Measurements from ENCODE around the gene KAT2B. TPM values are rescaled to one million over a fixed set of nuclear protein-coding genes. Genes with fewer than 3 reads are reported as not detected.
A peak's percentile ranks its signal among the peaks of the same experiment; 100 is the strongest.

KAT2B gene
- total RNA-seq (10 to 100 TPM; 45.9 to 82.8 (median 70.2) TPM), polyA plus RNA-seq (10 to 100 TPM; 19.4 to 26.2 TPM)
- long read RNA-seq, donor 1, full-length matches to known transcripts: 10 of 35 reads
- long read RNA-seq, donor 1, partial matches to known transcripts: 17 of 35 reads
- long read RNA-seq, donor 1, other reads (novel, unspliced or antisense): 8 of 35 reads
- long read RNA-seq, donor 2, full-length matches to known transcripts: 2 of 31 reads
- long read RNA-seq, donor 2, partial matches to known transcripts: 22 of 31 reads
- long read RNA-seq, donor 2, other reads (novel, unspliced or antisense): 7 of 31 reads
- long read RNA-seq, donor 3, full-length matches to known transcripts: 16 of 36 reads
- long read RNA-seq, donor 3, partial matches to known transcripts: 12 of 36 reads
- long read RNA-seq, donor 3, other reads (novel, unspliced or antisense): 8 of 36 reads

DNA sequence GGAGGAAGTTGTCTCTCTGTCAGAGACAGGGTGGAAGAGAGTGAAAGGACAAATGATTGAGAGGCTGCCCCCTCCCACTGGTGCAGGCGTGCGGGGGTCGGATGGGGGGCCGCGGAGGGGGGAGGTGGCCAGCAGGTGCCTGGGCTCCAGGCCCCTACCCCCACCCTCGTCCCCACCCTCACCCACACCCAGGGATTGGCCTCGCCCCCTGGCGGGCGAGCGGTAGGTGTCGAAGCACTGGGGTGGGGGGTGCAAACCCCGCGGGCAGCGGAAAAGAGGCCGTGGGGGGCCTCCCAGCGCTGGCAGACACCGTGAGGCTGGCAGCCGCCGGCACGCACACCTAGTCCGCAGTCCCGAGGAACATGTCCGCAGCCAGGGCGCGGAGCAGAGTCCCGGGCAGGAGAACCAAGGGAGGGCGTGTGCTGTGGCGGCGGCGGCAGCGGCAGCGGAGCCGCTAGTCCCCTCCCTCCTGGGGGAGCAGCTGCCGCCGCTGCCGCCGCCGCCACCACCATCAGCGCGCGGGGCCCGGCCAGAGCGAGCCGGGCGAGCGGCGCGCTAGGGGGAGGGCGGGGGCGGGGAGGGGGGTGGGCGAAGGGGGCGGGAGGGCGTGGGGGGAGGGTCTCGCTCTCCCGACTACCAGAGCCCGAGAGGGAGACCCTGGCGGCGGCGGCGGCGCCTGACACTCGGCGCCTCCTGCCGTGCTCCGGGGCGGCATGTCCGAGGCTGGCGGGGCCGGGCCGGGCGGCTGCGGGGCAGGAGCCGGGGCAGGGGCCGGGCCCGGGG is at the start of gene KAT2B:
Gene KAT2B, plus strand, starts transcription at position 682 of the 783 bp plus-strand sequence. Its CDS starts 32 bp downstream, at position 714.
- ATAC-seq (peak; percentile 68 to 84 (median 78)), DNase-seq (peak; percentile 84 to 92 (median 85))
- intact Hi-C loops (cut with DNase I): loop anchor here in 9 of 10 donors (2.0 to 10.0 kb wide), 12 partner anchors 37 to 233 kb away; partner anchors contain the start of genes RAB5A (in 8 of the 9) and SGO1 (in 8 of the 9)
- 0% methylated on average over 19 to 72 of the region's 75 CpGs for WGBS, 4 donors
- Histone ChIP-seq H3K4me3 (peak within 1 kb of the TSS; percentile 59 to 95 (median 85)), H3K9me3 (no peaks in the 10 kb centered on the region), H3K4me1 (peaks cover 4 to 51% (median 40%) of the 10 kb centered on the region in 12 donors), H3K36me3 (no peaks in the 10 kb centered on the region), H3K27me3 (no peaks in the 10 kb centered on the region), H3K27ac (peak within 1 kb of the TSS; percentile 93 to 99 (median 98))
- peak in 1 of 2 donors; percentile 48 for TF ChIP-seq POLR2A (IDR thresholded peaks at IDR 0.05)
- TF ChIP-seq, protein P1, sequence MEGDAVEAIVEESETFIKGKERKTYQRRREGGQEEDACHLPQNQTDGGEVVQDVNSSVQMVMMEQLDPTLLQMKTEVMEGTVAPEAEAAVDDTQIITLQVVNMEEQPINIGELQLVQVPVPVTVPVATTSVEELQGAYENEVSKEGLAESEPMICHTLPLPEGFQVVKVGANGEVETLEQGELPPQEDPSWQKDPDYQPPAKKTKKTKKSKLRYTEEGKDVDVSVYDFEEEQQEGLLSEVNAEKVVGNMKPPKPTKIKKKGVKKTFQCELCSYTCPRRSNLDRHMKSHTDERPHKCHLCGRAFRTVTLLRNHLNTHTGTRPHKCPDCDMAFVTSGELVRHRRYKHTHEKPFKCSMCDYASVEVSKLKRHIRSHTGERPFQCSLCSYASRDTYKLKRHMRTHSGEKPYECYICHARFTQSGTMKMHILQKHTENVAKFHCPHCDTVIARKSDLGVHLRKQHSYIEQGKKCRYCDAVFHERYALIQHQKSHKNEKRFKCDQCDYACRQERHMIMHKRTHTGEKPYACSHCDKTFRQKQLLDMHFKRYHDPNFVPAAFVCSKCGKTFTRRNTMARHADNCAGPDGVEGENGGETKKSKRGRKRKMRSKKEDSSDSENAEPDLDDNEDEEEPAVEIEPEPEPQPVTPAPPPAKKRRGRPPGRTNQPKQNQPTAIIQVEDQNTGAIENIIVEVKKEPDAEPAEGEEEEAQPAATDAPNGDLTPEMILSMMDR (IDR thresholded peaks at IDR 0.05): peak; percentile 57 to 89 (median 71)

DNA sequence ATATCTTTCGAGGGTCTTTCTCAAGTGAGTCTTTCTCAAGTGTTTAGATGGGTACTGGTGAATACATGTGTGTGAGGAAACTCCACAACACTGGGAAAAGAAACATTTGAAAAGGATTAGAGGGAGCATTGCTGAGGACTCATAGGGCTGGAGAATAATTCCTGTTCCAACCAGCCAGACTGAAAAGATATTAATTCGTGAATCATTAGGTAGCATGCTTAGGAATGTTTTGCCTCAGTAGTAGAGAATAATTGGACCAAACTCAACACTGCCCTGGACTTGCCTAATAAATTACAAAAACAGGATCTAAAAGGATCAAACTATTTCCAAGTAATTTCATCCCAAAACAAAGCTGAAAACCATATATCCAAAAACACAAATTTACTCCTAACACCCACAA is 45.5 kb upstream of the KAT2B start:
- ATAC-seq (no peak), DNase-seq (no peak)
- H3K9me3 ChIP-seq: no peaks in the 10 kb centered on the region
- H3K27ac ChIP-seq: no peak overlapping the region
- TF ChIP-seq, protein P1 (IDR thresholded peaks at IDR 0.05): no peak
- TF ChIP-seq POLR2A (IDR thresholded peaks at IDR 0.05): no peak
- WGBS, 4 donors: 69 to 82% (median 76%) methylated on average over 2 of the region's 2 CpGs
- H3K4me3 ChIP-seq: no peak overlapping the region
- H3K36me3 ChIP-seq: no peaks in the 10 kb centered on the region
- H3K4me1 ChIP-seq: no peaks in the 10 kb centered on the region
- intact Hi-C loops (cut with DNase I): no loop called here
- no peaks in the 10 kb centered on the region for H3K27me3 ChIP-seq

- 82 to 95% (median 91%) methylated on average over 4 of the region's 4 CpGs for WGBS, 4 donors
- DNase-seq (no peak), ATAC-seq (no peak)
- TF ChIP-seq, protein P1 (IDR thresholded peaks at IDR 0.05): no peak
- TF ChIP-seq POLR2A (IDR thresholded peaks at IDR 0.05): no peak
- Histone ChIP-seq H3K36me3 (no peaks in the 10 kb centered on the region), H3K9me3 (no peaks in the 10 kb centered on the region), H3K4me3 (no peak overlapping the region), H3K27me3 (no peaks in the 10 kb centered on the region), H3K27ac (no peak overlapping the region), H3K4me1 (no peaks in the 10 kb centered on the region)
- intact Hi-C loops (cut with DNase I): no loop called here
These were observed 42.7 kb upstream of the KAT2B start for GRCh38 chr3:19997502-19997901.

DNA sequence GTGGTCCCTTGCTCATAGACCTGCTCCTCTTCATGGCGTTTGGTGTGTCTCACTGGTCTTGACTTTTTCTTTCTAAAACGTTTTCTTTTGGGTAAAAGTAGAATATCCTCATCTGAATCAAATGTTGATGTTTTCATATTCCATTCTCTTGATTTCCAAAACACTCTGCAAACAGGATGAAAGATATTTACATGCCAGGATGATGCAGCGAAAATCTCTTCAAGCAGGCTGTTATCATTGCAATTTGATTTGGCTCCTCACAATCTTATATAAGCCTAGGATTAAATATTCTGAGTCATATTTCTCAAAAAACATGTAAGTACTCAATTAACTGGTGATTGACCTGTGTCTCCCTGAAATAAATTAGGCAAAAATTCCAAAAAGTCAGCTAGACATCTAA is 38.3 kb upstream of the KAT2B start:
- WGBS, 4 donors: 60 to 74% (median 70%) methylated on average over 3 of the region's 3 CpGs

More for the DNA sequence above, 38.3 kb upstream of the KAT2B start:
- TF ChIP-seq, protein P1 (IDR thresholded peaks at IDR 0.05): no peak
- TF ChIP-seq POLR2A (IDR thresholded peaks at IDR 0.05): no peak
- Histone ChIP-seq H3K27me3 (no peaks in the 10 kb centered on the region), H3K9me3 (no peaks in the 10 kb centered on the region), H3K4me3 (no peak overlapping the region), H3K27ac (no peak overlapping the region), H3K36me3 (no peaks in the 10 kb centered on the region), H3K4me1 (no peaks in the 10 kb centered on the region)
- intact Hi-C loops (cut with DNase I): no loop called here
- DNase-seq: no peak
- ATAC-seq: no peak
